GM04503 (cell line): ENCODE data around the gene ZNF516.
A peak's percentile ranks its signal among the peaks of the same experiment; 100 is the strongest.

Source experiments
- DNase-seq: peaks from one replicate; pipeline ENCODE4 v3.0.0-alpha.2; 2012; ENCODE audit warnings: low read depth

ZNF516 gene

GRCh38 chr18:76363436-76364120 lies 131.5 kb downstream of the ZNF516 start:
- DNase-seq = peak; percentile 37

DNA sequence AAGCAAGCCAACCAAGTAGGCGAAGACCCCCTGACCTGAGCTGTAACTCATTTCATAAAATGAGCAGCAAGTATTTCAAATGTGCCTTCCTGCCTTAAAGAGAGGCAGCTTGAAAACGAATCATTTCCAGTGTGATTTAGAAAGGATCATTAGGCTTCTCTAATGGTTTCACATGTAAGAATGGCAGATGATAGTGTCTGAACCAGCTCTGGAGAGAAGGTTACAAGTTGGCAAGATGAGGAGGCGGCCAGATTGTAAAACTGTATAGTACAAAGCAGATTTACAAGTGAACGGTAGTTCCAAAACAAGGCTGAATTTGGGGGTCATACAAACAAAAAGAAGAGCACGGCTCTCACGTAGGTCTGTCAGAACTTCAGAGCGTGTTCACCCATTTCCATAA lies 132.4 kb downstream of the ZNF516 start:
- DNase-seq = no peak

DNA sequence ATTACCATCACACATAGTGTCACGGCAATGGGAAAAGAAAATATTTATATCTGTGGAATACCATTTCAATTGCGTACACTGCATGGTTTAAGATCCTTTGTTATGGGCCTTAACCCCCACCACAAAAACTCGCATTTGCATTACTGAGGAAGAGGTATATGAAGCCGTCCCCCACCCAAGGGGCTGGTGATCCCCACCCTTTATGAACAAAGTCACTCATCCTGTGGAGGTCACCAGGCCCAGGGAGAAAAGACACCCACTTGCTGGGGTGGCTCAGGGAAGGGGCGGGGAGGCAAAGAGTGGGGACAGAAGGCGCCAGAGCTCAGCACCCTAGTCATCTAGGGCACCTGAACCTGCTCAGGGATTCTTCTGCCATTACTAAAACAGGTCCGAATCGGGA lies 133.8 kb downstream of the ZNF516 start:
- no peak for DNase-seq

GRCh38 chr18:76359909-76360308 lies 135.1 kb downstream of the ZNF516 start:
- DNase-seq = no peak

DNA sequence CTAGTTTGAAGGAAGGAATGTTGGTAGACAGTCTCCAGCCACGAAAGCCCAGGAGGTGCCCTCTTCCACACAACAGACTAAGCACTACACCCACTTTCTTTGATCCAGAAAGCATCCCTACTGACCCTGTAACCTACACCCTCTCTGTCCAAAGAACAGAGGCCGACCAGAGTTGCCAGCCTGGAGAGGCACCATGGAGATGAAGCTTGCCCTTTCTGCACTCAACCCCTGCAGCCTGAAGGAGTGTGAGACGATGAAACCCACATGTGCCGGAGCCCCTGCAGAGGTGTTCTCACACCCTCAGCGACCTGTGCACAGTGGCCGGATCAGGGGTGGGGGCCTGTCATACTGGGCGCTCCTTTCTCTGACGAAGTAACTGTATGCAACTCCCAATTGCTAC lies 136.3 kb downstream of the ZNF516 start:
- no peak for DNase-seq

GRCh38 chr18:76357585-76358260 lies 137.3 kb downstream of the ZNF516 start:
- no peak for DNase-seq

DNA sequence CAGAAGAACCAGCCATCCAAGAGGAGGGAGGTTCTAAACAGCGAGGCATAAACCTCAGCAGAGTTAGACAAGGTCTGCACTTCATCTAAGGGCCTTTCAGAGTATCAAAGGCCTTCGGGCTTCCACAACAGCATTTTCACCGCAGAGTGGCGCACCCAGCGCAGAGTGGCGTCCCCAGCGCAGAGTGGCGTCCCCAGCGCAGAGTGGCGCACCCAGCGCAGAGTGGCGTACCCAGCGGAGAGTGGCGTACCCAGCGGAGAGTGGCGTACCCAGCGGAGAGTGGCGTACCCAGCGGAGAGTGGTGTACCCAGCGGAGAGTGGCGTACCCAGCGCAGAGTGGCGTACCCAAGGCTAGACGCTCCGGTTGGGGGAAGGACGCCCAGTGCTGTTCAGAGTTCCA lies 137.9 kb downstream of the ZNF516 start:
- no peak for DNase-seq

- no peak for DNase-seq
Measured at GRCh38 chr18:76356666-76357065, 138.4 kb downstream of the ZNF516 start.

GRCh38 chr18:76354348-76354747 lies 140.7 kb downstream of the ZNF516 start:
- DNase-seq = peak; percentile 30

DNA sequence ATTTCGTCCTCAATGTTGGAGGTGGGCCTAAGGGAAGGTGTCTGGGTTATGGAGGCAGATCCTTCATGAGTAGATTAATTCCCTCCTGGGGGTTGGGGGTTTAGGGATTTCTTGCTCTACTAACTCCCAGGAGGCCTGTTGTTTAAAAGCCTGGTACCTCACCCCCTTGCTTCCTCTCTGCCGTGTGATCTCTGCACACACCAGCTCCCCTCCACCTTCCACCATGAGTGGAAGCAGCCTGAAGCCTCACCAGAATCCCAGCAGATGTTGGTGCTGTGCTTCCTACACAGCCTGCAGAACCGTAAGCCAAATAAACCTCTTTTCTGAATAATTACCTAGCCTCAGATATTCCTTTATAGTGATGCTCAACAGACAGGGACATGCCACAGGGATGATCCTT lies 141.5 kb downstream of the ZNF516 start:
- DNase-seq = no peak

GRCh38 chr18:76353046-76353445 lies 142.0 kb downstream of the ZNF516 start:
- DNase-seq = no peak

GRCh38 chr18:76351961-76352581 lies 143.0 kb downstream of the ZNF516 start:
- DNase-seq = peak; percentile 65

DNA sequence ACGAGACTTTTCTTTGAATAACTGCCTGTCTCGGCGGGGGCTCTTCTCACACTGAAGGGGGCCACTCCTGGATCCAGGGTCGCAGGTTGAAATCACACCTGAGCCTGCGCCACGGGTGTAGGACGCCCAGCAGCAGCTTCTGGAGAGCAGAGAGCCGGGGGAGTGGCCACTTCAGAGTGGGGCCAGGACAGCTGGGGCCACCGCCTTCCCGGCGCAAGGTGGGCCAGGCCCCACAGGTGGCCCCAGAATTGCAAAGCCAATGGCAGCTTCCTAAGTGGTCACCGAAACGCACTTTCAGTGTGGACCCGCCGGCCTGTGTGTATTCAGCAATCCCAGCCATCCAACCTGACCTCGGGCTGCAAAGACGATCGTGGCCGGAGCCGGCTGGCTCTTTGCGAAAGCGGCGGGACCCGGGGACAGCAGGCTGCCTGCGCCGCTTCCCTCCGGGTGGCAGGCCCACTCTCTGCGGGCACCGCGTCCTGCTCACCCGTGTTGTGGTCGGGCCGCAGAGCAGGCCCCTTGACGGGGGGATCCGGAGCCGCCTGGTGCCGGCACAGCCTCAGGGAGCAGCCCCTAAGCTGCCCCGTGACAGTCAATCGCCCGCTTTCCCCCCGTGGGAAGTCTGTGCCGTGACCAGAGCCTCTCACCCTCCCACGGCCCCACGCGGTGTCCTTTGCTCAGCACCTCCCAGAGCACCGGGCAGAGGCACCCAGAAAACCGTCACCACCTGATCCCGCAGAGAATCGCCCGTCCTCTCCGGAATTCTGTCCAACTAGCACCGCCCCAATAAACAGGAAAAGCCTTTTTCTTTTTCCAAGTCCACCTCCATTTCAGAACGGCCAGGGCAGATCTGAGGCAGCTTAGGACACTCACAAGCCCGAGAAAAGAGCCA lies 144.7 kb downstream of the ZNF516 start:
- no peak for DNase-seq

- no peak for DNase-seq
Measured at GRCh38 chr18:76349067-76349715, 145.9 kb downstream of the ZNF516 start.

DNA sequence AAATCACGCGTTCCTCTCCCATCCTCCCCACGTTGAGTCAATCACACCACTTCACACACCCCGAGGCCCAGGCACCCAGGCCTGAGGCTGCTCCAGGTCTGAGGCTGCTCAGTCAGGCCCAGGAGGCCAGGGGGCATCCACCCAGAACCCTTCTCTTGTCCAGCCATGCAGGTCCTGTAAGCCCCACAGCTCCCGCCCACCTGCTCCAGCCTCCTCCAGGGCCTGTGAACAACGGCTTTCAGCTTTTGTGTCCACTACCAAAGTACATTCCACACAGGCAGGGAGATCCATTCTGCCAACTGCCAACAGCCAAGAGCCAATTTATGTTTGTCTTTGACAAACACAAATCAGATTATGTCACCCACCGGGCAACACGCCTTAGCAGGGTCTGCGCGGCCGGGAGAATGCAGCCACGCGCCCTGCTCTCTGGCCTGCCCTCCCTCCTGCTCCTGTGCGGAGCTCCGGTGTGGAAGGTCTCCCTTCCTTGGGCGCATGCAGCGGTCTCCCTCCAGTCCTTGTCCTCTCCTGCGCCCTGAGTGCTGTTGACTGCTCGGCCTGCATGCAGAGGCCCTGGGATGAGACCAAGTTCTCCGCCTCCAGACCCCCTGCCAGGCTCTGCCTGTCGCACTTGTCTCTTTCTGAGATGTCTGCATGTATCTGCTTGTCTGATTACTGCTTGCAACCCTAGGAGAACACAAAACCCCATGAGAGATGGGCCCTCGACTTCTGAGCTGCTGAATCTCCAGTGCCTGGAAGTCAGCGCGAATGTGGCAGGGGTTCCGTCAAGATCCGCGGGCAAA lies 146.6 kb downstream of the ZNF516 start:
- DNase-seq = no peak

- no peak for DNase-seq
Measured at GRCh38 chr18:76347341-76347740, 147.7 kb downstream of the ZNF516 start.

DNA sequence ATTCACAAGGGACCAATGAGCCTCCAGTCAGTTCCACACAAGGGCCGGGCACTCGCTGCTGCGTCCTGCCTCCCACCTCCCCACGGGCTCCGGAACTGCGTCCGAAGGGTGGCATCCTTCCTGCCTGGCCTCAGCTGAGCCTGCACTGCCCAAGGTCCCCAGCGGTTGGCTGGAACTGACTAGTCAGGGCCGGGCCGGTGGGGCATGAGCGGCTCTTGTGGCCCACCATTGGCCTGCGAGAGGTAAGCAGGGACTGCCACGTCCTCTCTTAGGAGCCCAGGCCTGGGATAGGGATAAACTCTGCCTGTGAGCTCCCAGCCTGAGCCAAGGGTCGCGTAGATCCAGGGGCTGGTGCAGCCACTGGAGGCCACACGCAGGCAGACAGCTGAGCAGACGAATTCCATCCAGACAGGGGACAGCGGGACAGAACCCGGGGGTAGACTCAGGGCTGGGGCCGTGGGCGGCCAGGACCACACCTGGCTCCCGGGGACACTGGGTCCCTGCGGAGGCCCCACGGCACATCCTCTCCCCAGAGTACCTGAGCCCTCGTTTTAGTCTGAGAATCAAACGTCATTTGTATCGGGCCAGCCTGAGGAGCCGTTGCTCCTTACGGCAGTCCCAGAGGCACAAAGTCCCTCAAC lies 148.4 kb downstream of the ZNF516 start:
- no peak for DNase-seq

DNA sequence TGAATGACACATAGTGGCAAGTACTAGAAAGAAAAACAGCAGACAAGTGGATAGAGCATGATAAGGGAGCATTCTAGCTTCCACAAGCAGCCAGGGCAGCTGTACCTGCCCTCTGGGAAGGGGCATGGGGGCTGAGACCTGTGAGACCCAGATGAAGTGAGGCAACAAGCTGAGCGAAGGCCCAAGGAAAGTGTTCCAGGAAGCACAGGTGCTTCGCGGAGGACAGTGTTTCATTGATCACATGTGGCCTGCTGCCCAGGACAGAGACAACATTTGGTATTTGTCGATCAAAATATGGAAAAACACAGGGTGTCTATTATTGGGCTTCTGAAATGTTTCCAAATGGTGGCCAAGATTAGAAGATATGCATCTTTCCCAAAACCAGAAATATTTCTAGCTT lies 149.1 kb downstream of the ZNF516 start:
- DNase-seq = no peak

- no peak for DNase-seq
Measured at GRCh38 chr18:76343938-76344569, 151.0 kb downstream of the ZNF516 start.

DNA sequence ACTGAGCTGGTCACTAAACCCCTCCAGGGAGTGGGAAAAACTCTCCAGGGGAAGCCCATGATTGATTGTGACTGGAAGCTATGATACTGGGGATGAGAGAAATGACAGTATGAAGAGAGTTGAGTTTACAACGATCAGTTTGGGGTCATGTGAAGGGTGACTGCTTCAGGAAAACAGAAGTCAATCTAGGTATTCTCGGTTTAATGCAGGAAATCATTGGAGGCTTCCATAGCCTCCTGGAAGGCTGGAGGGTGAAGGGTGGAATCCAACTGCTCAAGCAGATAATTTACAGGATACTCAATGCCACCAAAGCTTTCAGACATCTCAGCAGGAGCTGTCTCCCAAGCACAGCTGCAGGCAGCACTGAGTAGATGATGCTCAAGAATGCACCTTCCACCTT lies 154.6 kb downstream of the ZNF516 start:
- DNase-seq = no peak
